Osteocyte (in vitro differentiated cells): ENCODE data around the gene DUOXA1. TPM values are rescaled to one million over a fixed set of nuclear protein-coding genes. Genes with fewer than 3 reads are reported as not detected.

ENCODE experiments used
- DNase-seq: peaks from one replicate; pipeline ENCODE4 v3.0.0; 2021; ENCODE audit warnings: mixed read lengths; ENCODE audit not compliant: unreplicated experiment; ENCODE audit errors: extremely low spot score
- H3K27ac Mint-ChIP-seq: one replicate; pipeline ENCODE4 v1.8.0; 2021; ENCODE audit warnings: mild to moderate bottlenecking, mixed read lengths; ENCODE audit not compliant: unreplicated experiment
- H3K27me3 Mint-ChIP-seq: one replicate; pipeline ENCODE4 v1.8.0; 2021; ENCODE audit warnings: mixed read lengths; ENCODE audit not compliant: unreplicated experiment
- H3K36me3 Mint-ChIP-seq: one replicate; pipeline ENCODE4 v1.8.0; 2021; ENCODE audit warnings: mixed read lengths; ENCODE audit not compliant: unreplicated experiment
- H3K4me1 Mint-ChIP-seq: one replicate; pipeline ENCODE4 v1.8.0; 2021; ENCODE audit warnings: mixed read lengths; ENCODE audit not compliant: unreplicated experiment
- H3K4me3 Mint-ChIP-seq: one replicate; pipeline ENCODE4 v1.8.0; 2021; ENCODE audit warnings: mild to moderate bottlenecking, moderate library complexity, mixed read lengths; ENCODE audit not compliant: unreplicated experiment
- H3K9me3 Mint-ChIP-seq: one replicate; pipeline ENCODE4 v1.8.0; 2021; ENCODE audit warnings: mixed read lengths; ENCODE audit not compliant: unreplicated experiment
- total RNA-seq: library from RNA; stranded (reverse); gene quantifications from 2 replicates; pipeline ENCODE4 v1.2.1, GENCODE V29; 2021
- TF ChIP-seq, protein P1 (sequence below): fragments of 200-600 bp; sonication (generic); IDR thresholded peaks from 2 replicates; pipeline ENCODE4 v1.5.0; 2021; ENCODE audit warnings: antibody characterized with exemption, mild to moderate bottlenecking, moderate library complexity

The DUOXA1 gene
- total RNA-seq, 1 donor from 2014 or later: not detected

DNA sequence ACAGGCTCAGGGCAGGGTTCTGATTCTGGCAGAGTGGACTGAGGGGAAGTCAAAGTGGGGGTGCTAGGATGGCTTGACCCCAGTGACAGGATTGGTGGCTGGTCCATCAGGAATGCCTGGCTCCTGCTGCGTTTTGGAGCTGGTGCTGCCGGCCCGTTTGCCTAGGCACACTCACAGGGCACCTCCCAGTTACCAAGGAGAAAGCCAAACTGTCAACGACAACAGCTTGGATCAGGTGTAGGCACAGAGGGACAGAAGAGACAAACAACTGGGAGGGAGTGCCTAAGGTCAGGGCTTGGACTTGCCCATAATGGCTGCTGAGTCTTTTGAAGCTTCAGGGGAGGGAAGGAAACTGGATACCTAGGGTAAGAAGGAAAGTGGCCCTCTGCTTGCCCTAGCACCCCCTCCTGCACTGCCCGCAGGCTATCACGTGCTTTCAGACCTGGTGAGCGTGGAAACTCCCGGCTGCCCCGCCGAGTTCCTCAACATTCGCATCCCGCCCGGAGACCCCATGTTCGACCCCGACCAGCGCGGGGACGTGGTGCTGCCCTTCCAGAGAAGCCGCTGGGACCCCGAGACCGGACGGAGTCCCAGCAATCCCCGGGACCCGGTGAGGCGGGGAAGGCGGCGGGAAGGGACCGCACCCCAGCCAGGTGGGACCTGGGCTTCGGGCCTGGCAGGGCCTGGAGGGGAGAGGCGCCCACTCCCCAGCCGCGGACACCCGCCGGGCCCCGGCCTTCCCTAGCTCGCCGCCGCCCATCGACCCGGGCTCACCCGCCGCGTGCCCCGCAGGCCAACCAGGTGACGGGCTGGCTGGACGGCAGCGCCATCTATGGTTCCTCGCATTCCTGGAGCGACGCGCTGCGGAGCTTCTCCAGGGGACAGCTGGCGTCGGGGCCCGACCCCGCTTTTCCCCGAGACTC, 5.3 kb upstream of the DUOXA1 start:
- H3K4me1 Mint-ChIP-seq: peaks cover 10% of the 10 kb centered on the region
- H3K27ac Mint-ChIP-seq: no peak overlapping the region
- no peak overlapping the region for H3K4me3 Mint-ChIP-seq
- H3K36me3 Mint-ChIP-seq: no peaks in the 10 kb centered on the region
- no peak for DNase-seq
- TF ChIP-seq, protein P1, sequence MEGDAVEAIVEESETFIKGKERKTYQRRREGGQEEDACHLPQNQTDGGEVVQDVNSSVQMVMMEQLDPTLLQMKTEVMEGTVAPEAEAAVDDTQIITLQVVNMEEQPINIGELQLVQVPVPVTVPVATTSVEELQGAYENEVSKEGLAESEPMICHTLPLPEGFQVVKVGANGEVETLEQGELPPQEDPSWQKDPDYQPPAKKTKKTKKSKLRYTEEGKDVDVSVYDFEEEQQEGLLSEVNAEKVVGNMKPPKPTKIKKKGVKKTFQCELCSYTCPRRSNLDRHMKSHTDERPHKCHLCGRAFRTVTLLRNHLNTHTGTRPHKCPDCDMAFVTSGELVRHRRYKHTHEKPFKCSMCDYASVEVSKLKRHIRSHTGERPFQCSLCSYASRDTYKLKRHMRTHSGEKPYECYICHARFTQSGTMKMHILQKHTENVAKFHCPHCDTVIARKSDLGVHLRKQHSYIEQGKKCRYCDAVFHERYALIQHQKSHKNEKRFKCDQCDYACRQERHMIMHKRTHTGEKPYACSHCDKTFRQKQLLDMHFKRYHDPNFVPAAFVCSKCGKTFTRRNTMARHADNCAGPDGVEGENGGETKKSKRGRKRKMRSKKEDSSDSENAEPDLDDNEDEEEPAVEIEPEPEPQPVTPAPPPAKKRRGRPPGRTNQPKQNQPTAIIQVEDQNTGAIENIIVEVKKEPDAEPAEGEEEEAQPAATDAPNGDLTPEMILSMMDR: no peak
- H3K27me3 Mint-ChIP-seq: peaks cover 52% of the 10 kb centered on the region
- H3K9me3 Mint-ChIP-seq: no peaks in the 10 kb centered on the region

DNA sequence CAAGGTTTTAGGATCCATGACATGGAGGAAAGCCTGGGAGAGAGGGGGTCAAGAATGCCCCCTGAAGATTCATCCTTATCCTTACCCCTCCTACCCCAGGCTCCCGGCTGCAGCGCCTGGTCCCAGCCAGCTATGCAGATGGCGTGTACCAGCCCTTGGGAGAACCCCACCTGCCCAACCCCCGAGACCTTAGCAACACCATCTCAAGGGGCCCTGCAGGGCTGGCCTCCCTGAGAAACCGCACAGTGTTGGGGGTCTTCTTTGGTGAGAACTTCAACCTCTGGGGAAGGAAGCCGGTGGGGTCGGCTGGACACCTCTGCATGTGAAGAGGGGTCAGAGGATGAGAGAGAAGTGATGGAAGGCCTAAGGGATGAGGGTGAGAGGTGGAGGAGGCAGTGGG, 4.4 kb upstream of the DUOXA1 start:
- no peak overlapping the region for H3K4me3 Mint-ChIP-seq
- H3K4me1 Mint-ChIP-seq: peaks cover 10% of the 10 kb centered on the region
- no peaks in the 10 kb centered on the region for H3K36me3 Mint-ChIP-seq
- TF ChIP-seq, protein P1: no peak
- no peak for DNase-seq
- peaks cover 53% of the 10 kb centered on the region for H3K27me3 Mint-ChIP-seq
- no peak overlapping the region for H3K27ac Mint-ChIP-seq
- H3K9me3 Mint-ChIP-seq: no peaks in the 10 kb centered on the region

DNA sequence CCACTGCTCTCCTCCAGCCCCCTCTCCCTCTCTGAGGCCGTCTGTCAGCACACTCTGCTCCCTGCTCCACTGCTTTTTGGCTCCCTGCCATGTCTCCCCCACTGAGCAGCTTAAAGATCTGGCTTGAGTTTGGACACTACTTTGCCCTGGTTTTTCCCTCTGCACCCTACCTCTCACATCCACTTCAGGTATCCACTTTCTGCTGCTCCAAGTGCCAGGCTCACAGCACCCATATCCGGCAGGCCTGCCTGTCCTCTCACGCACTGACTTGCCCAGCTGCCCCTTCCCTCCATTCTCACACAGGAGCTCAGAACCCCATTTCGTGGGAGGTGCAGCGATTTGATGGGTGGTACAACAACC, 3.9 kb upstream of the DUOXA1 start:
- H3K36me3 Mint-ChIP-seq: no peaks in the 10 kb centered on the region
- H3K4me3 Mint-ChIP-seq: no peak overlapping the region
- TF ChIP-seq, protein P1: no peak
- peaks cover 58% of the 10 kb centered on the region for H3K27me3 Mint-ChIP-seq
- no peaks in the 10 kb centered on the region for H3K9me3 Mint-ChIP-seq
- no peak for DNase-seq
- H3K27ac Mint-ChIP-seq: no peak overlapping the region
- H3K4me1 Mint-ChIP-seq: peaks cover 10% of the 10 kb centered on the region

DNA sequence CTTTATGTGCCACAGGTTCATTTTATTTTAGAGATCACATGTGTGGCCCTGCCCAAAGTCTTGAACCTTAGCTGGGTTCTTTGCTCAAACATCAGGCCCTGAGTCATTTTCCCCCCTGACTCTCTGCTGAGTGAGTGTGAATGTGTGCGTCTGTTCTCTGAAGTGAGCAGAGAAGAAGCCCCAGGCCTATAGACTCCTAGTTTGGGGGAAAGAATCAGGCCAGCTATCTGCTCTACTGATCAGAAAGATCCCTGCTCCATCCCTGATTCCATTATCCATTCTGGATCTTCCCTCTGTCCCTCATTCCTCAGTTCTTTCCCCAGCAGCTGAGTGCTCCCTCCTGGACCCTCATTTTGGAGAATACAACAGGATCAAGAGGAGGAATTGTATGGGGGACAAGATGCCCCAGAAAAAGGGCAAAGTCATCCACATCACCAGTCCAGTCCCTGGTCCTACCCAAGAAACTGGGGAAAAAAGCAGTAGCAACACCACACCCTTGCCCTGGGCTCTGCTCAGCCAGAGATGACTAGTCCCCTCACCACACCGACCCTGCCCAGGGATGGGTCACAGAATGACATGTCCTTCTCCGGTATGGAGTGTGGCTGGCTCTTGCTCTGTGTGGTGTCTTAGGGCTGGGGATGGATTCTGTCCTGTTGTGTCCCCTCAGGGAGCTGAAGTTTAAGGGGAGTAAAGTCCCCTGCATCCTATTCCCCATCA, 3.3 kb upstream of the DUOXA1 start:
- Mint-ChIP-seq H3K36me3 (no peaks in the 10 kb centered on the region), H3K27me3 (peaks cover 64% of the 10 kb centered on the region), H3K9me3 (no peaks in the 10 kb centered on the region), H3K4me3 (no peak overlapping the region), H3K4me1 (peaks cover 10% of the 10 kb centered on the region), H3K27ac (no peak overlapping the region)
- TF ChIP-seq, protein P1: no peak
- no peak for DNase-seq

DNA sequence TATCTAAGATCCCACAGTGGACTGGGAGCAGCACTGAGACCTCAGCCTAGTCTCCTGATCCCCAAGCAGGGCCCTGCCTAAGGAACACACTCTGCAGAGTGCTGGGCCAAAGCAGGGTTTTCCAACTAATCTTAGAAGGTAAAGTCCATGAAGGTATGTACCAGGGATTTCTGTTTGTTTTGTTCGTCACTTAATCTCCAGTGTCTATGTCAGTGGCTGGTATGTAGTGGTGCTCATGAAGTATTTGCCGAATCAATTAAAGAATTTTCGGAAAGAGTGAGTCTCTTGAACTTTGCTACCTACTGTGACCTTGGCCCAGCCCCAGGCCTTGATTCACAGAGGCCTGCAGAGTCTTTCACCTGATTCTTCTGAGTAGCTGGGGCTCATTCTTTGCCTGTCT, 1.8 kb upstream of the DUOXA1 start:
- Mint-ChIP-seq H3K9me3 (no peaks in the 10 kb centered on the region), H3K4me3 (no peak overlapping the region), H3K36me3 (no peaks in the 10 kb centered on the region), H3K4me1 (peaks cover 10% of the 10 kb centered on the region), H3K27me3 (peaks cover 73% of the 10 kb centered on the region), H3K27ac (no peak overlapping the region)
- TF ChIP-seq, protein P1: no peak
- no peak for DNase-seq
